GM12878 (cell line): ENCODE data around the gene SLC39A1. TPM values are rescaled to one million over a fixed set of nuclear protein-coding genes. Genes with fewer than 3 reads are reported as not detected.

Source experiments
- ATF7 ChIP-seq: fragments of 450-650 bp; IDR thresholded peaks from 2 replicates; pipeline ENCODE4 v1.6.1; 2016; ENCODE audit warnings: low read depth, mild to moderate bottlenecking
- BRCA1 ChIP-seq: IDR thresholded peaks from 2 replicates; pipeline ENCODE4 v1.6.1; 2011; ENCODE audit warnings: low read depth, low read length, improper control_type of control experiment
- CTCF ChIP-seq, 3 experiments: IDR thresholded peaks in 2 of 3; conservative IDR thresholded peaks in 1 of 3; 2 replicates each; pipeline ENCODE4 v1.5.1; 2011; ENCODE audit warnings: low read depth in 3 of 3, low read length in 3 of 3, mild to moderate bottlenecking in 3 of 3, control low read depth in 2 of 3, moderate library complexity in 2 of 3, inconsistent platforms in 1 of 3, mixed read lengths in 1 of 3; ENCODE audit not compliant: control insufficient read depth in 2 of 3, insufficient read depth in 1 of 3; ENCODE audit errors: extremely low read depth in 1 of 3
- IKZF1 ChIP-seq: fragments of 450-650 bp; conservative IDR thresholded peaks from 2 replicates; pipeline ENCODE4 v1.6.1; 2017; ENCODE audit warnings: antibody characterized with exemption, mild to moderate bottlenecking
- MYB ChIP-seq: fragments of 150-350 bp; IDR thresholded peaks from 2 replicates; pipeline ENCODE4 v1.6.1; 2014; ENCODE audit warnings: mild to moderate bottlenecking, low read depth, low read length, borderline replicate concordance
- POLR2A ChIP-seq: IDR thresholded peaks from 2 replicates; pipeline ENCODE4 v1.6.1; 2011; ENCODE audit warnings: low read depth, mild to moderate bottlenecking, low read length
- SIN3A ChIP-seq: IDR thresholded peaks from 2 replicates; pipeline ENCODE4 v1.6.1; 2012; ENCODE audit warnings: low read depth, low read length, improper control_type of control experiment
- SKIL ChIP-seq: fragments of 450-650 bp; IDR thresholded peaks from 2 replicates; pipeline ENCODE4 v1.6.1; 2017; ENCODE audit warnings: mild to moderate bottlenecking, low read depth, inconsistent platforms; ENCODE audit not compliant: poor library complexity, severe bottlenecking
- USF2 ChIP-seq: IDR thresholded peaks from 2 replicates; pipeline ENCODE4 v1.6.1; 2011; ENCODE audit warnings: low read depth, low read length, improper control_type of control experiment, borderline replicate concordance
- YY1 ChIP-seq: IDR thresholded peaks from 2 replicates; pipeline ENCODE4 v1.6.1; 2011; ENCODE audit warnings: low read depth, mild to moderate bottlenecking, low read length
- ZNF687 ChIP-seq: fragments of 450-650 bp; IDR thresholded peaks from 2 replicates; pipeline ENCODE4 v1.6.1; 2017; ENCODE audit warnings: mild to moderate bottlenecking, moderate library complexity
- polyA plus RNA-seq, 11 experiments: library from polyadenylated mRNA; depleted of rRNA in 4 of 11; unstranded in 6 of 11; stranded (reverse) in 5 of 11; fragments of >200 nt; fragmentation: Nextera tagmentation in 4 of 11; fragmentation: Illumina TruSeq in 1 of 11; extraction: Ambion mirVana in 4 of 11; extraction: Trizol in 1 of 11; gene quantifications; 1 replicate in 1 of 11; 2 replicates in 10 of 11; pipeline versions ENCODE4 v1.2.1 to v1.2.3, GENCODE V29; 2011 to 2016; ENCODE audit warnings: inconsistent platforms in 2 of 11, missing spikeins in 2 of 11, low read depth in 1 of 11
- total RNA-seq, 4 experiments: library from RNA; depleted of rRNA in 3 of 4; stranded (reverse); fragments of >200 nt in 3 of 4; fragmentation: Illumina TruSeq in 1 of 4; extraction: Trizol in 1 of 4; gene quantifications; 2 replicates each; pipeline versions ENCODE4 v1.2.1 to v1.2.3, GENCODE V29; 2013 to 2021

The SLC39A1 gene
- total and polyA plus RNA-seq, 10 of the 15 experiments (the other 5 are each of a cell fraction or from before 2014, with no cell fraction given), result 8.8 to 98.6 (median 72.4) TPM

- TF ChIP-seq BRCA1 (no peak), IKZF1 (0 out of 2 replicates have a peak, but pooled peaks have one; percentile 26), SKIL (no peak), ATF7 (0 out of 2 replicates have a peak, but pooled peaks have one; percentile 9), USF2 (peak; percentile 78), POLR2A (no peak), ZNF687 (peak; percentile 73), YY1 (peak; percentile 46; the same call in 1 of the 2 replicates), MYB (no peak), CTCF (IDR thresholded peaks at IDR 0.05 in 2 of 3, conservative IDR thresholded peaks at IDR 0.05 in 1 of 3; ENCODE audit: control insufficient read depth in 2 of 3, extremely low read depth in 1 of 3, insufficient read depth in 1 of 3, low read depth in 3 of 3, low read length in 3 of 3) (0 out of 6 replicates have a peak, but pooled peaks of 2 of the 3 experiments have one; percentile 13), SIN3A (peak; percentile 58; the same call in 1 of the 2 replicates)
Observed at GRCh38 chr1:153962088-153963029, 978 bp downstream of the SLC39A1 start (continued).
